HG03521 (cell line): ENCODE results near the gene PRELID2.
"Not testable (repeated sequence)": the region's sequence is repeated elsewhere in the genome, so short reads cannot be mapped to it uniquely, and the experiment has no call there.

Experiments
- ATAC-seq: cut with Tn5 transposase; IDR thresholded peaks from one replicate; pipeline ENCODE4 v1.9.1; 2021; ENCODE audit warnings: mild to moderate bottlenecking, moderate library complexity; ENCODE audit not compliant: unreplicated experiment

The PRELID2 gene

DNA sequence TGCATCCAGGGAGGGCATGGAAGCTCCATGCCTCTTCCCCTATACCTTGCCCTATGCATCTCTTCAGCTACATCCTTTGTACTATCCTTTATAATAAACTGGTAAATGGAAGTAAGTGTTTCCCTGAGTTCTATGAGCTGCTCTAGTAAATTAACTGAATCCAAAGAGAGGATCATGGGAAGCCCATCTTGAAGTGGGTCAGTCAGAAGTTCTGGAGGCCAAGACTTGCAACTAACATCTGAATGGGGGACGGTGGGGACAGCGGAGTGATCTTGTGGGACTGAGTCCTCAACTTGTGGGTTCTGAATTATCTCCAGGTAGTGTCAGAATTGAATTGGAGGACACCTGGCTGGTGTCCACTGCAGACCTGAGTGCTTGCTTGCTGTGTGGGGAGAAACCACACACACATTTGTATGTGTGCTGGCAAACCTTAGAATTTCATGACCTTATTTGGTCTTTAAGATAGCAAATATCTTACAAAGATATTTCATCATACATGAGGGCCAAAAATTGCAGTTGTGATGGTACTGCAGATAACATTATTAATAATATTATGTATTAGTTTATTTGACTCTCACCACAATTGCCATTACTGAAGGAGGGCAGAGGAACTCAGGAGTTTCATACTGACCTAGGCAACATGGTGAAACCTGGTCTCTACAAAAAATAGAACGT is 5.5 kb upstream of the PRELID2 start:
- no peak for ATAC-seq

GRCh38 chr5:145838276-145838675 is 3.1 kb upstream of the PRELID2 start:
- ATAC-seq: no peak

GRCh38 chr5:145836241-145836640 is 1.1 kb upstream of the PRELID2 start:
- not testable (repeated sequence) for ATAC-seq

DNA sequence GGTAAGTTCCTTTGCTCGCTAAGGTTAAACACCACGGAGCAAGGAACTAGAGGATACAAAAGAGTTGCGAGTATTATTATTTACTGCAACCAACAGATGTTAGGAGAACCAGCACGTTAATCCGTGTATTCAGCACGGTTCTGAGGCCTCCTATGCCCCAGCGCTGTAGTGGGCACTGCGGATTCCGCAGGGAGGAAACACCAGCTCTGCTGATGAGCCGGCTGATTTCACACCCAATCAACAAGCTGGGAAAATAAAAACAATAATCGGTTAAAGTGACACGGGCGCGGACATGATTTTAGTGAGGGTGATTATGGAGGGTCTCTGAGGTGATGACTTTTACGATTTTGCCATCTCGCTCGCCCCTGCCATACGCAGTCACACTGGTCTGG is 702 bp upstream of the PRELID2 start:
- ATAC-seq: no peak

GRCh38 chr5:145834554-145834916 is 607 bp downstream of the PRELID2 start:
- ATAC-seq: no peak

- ATAC-seq: no peak
Observed at GRCh38 chr5:145833631-145834200, 1.4 kb downstream of the PRELID2 start.

GRCh38 chr5:145830594-145830993 is 4.5 kb downstream of the PRELID2 start:
- no peak for ATAC-seq

GRCh38 chr5:145829708-145830361 is 5.3 kb downstream of the PRELID2 start:
- no peak for ATAC-seq

DNA sequence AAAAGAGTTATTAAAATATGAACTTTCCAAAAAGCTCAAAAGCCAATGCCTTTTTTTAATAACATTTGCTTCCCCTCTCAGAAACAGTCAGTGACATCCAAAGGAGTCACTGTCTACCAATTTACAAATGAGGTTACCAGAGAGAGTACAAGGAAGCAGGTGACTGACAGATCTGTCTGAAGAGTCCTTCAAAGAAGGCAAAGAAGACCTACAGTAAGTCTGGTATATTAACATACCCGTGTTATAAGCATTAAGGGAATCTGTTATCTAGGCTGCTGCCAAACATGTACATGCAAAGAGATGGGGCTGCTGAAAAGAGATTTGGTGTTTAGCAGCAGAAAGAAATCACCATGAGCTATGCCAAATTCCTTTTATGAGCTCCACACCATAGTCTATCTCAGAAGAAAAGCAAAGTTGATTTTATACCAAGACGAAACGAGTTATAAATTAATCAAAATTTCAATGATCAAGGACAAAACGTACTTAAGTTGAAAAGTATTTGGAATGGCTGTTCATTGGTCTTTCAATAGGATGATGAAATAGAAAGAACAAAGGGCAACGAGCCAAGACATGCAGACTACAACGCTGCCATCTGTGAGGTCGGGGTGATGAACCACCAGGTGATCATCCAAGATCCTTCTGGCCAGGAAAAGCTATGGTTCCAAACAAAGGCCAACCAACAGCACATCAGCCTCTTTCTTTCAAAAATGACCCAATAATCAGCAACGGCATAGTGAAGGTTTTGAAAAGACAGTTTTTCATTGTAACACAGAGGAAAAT is 8.1 kb downstream of the PRELID2 start:
- ATAC-seq: no peak

DNA sequence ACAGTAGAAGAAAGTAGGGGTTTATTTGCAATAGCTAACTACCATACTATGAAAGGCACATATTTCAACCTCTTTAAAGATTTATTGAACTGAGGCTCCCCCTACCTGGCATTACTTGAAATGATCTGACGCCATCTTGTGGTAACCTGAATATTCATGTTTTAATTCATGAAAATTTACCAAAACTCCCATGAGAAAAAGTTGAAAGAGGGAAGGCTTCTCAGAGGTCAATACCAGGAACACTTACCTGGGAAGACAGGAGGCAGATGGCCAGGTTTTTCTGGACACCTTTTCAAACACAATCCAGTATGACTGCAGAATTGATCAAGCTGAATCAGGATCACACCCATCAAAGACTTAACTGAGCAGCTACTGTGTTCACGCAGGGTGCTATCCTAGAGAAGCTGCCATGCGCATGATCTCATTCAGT is 9.4 kb downstream of the PRELID2 start:
- ATAC-seq: peak; percentile 59

GRCh38 chr5:145824040-145824439 is 11.1 kb downstream of the PRELID2 start:
- ATAC-seq: no peak

- no peak for ATAC-seq
Observed at GRCh38 chr5:145818604-145819003, 16.5 kb downstream of the PRELID2 start.

GRCh38 chr5:145812877-145813276 is 22.3 kb downstream of the PRELID2 start:
- no peak for ATAC-seq

GRCh38 chr5:145811834-145812625 is 23.1 kb downstream of the PRELID2 start:
- ATAC-seq: no peak

- ATAC-seq: no peak
Observed at GRCh38 chr5:145806923-145807322, 28.2 kb downstream of the PRELID2 start.

DNA sequence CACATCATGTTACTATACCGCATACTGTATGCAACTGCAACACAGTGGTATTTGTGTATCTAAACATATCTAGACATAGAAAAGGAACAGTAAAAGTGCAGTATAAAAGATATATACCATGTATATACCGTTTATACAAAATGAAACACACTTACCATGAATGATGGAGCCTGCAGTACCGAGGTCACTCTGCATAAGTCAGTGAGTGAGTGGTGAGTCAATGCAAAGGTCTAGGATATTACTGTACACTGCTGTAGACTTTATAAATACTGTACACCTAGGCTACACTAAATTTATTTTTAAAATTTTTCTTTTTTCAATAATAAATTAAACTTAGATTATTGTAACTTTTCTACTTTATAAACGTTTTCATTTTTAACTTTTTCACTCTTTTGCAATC is 29.3 kb downstream of the PRELID2 start:
- ATAC-seq: no peak

- no peak for ATAC-seq
Observed at GRCh38 chr5:145804701-145805100, 30.4 kb downstream of the PRELID2 start.

DNA sequence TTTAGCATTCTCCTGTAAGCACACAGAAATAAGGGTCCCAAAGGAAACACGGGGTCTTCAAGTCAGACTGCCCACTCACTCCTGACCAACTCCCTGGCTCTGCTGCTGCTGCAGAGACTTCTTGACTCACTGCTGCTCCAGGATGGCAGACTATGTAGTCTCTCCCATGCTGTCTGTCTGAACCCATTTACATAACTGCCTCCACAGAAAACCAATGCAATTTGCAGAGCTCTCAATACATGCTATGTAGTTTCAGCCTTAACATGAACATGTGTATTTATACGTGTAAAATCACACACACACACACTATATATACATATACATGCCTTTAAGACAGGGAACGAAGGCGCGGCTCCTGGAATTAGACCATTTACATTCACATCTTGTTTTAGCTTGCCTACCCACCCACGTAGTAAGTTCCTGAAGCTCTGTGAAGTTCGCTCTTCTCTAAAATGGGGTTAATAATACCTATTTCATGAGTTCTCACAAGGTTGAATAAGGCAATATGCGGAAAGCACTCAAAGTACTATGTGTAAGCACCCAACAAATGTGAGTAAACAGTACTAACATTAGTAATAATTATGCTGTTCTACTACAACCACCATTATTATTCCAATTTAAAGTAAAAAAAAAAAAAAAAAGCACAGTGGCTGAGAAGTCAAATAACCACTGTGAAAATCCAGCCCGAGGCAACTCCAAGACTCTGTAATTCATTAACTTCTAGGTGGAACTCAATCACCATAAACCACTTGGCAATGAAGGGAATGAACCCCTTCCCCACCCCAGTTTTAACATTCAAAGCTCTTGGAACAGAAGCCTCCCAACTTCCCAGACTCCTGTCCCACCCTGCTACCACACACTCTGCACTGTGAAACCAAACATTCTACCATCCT is 31.8 kb downstream of the PRELID2 start:
- ATAC-seq: no peak

DNA sequence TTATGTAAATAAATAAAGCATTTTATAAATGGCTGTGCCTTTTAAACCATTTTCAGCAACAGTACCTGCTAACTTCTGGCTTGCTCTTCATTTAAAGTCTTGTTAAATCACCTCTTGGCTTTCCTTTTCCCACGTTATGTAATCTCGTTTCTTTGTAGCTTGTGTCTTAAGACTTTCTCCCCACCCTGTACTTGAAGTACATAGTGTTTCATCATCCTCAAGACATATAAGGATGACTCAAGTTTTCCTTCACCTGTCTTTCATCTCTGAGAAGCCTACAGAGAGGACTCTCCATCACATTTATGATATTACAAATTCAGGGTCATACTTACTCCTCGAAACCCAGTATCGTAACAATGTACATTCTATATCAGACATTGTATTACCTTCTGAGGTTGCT is 33.9 kb downstream of the PRELID2 start:
- ATAC-seq: no peak

- no peak for ATAC-seq
Observed at GRCh38 chr5:145800181-145800580, 35.0 kb downstream of the PRELID2 start.
